ENCODE data around the gene LUM. TPM values are rescaled to one million over a fixed set of nuclear protein-coding genes. Genes with fewer than 3 reads are reported as not detected.

LUM gene
- total RNA-seq, 4 donors from 2014 or later, result 1.3 to 12.7 (median 5.9) TPM

DNA sequence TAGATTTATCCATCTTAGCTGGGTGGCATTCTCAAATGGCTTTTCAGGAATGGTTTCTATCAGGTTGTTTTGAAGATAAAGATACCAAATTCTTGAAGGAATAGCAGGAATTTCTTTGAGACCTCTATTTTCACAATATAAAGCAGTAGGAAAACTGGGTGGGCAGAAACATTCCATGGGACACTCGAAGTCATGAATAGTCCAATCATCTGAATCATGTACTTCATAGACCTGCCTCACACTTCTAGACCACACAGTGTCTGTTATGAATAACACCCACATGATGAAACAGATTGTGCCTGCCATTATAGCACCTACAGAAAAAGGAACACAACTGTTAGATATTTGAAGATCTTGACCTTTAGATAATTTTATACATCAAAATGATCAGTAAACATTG lies 55.3 kb downstream of the LUM start:
- TF ChIP-seq POLR2A (IDR thresholded peaks at IDR 0.05), result no peak
- TF ChIP-seq, protein P1, sequence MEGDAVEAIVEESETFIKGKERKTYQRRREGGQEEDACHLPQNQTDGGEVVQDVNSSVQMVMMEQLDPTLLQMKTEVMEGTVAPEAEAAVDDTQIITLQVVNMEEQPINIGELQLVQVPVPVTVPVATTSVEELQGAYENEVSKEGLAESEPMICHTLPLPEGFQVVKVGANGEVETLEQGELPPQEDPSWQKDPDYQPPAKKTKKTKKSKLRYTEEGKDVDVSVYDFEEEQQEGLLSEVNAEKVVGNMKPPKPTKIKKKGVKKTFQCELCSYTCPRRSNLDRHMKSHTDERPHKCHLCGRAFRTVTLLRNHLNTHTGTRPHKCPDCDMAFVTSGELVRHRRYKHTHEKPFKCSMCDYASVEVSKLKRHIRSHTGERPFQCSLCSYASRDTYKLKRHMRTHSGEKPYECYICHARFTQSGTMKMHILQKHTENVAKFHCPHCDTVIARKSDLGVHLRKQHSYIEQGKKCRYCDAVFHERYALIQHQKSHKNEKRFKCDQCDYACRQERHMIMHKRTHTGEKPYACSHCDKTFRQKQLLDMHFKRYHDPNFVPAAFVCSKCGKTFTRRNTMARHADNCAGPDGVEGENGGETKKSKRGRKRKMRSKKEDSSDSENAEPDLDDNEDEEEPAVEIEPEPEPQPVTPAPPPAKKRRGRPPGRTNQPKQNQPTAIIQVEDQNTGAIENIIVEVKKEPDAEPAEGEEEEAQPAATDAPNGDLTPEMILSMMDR (IDR thresholded peaks at IDR 0.05 in 4 of 5, conservative IDR thresholded peaks at IDR 0.05 in 1 of 5), result no peak
- H3K9me3 ChIP-seq, result no peaks in the 10 kb centered on the region
- DNase-seq (no peak), ATAC-seq (no peak)
- no peak overlapping the region for H3K27ac ChIP-seq
- H3K4me1 ChIP-seq, result no peaks in the 10 kb centered on the region
- H3K4me3 ChIP-seq, result no peak overlapping the region
- no peaks in the 10 kb centered on the region for H3K36me3 ChIP-seq
- in situ Hi-C loops (cut with MboI; ENCODE audit: low sequenced_read_pairs in 4 of 4) (no loop called here), intact Hi-C loops (cut with DNase I; ENCODE audit: low total_unique reads) (no loop called here)
- no peaks in the 10 kb centered on the region for H3K27me3 ChIP-seq

DNA sequence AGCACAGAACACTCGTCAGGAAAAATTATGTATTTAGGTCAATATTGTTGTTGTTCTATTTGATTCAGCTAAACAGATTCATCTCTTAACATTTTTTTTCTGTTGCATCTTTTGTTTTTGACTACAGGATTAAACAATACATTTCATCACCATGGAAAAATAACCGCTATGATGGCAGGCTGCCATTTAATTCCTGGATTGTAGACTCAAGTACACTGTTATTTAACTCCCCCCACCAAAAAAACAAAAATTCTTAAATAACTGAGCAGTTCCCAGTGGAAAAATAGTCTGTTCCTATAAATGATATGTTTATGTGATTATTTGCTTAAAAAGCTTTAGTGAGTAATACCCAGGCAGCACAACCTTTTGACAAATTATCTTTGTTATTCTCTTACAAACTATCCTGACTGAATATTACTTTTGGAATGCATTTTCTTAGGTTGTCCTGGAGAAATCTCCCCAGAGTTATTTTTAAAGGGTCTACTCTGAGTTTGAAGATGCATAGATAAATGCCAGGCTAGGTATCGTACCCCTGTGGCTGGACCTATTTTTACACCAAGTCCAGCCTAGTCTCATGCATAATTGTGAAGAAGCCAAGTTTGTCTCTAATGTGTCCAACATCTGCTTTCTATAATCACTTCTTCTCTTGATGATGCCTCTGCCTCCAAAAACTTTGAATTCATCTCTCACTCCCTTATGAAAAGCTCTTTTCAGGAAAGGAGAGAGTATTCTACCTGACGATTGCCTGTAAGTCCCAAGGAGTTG lies 57.2 kb downstream of the LUM start:
- H3K27ac ChIP-seq, result no peak overlapping the region
- DNase-seq, result no peak

More for the DNA sequence above, 57.2 kb downstream of the LUM start:
- no peaks in the 10 kb centered on the region for H3K4me1 ChIP-seq
- H3K9me3 ChIP-seq, result no peaks in the 10 kb centered on the region
- no peak for ATAC-seq
- no peak overlapping the region for H3K4me3 ChIP-seq
- no peaks in the 10 kb centered on the region for H3K27me3 ChIP-seq
- in situ Hi-C loops (cut with MboI; ENCODE audit: low sequenced_read_pairs in 4 of 4), result no loop called here
- TF ChIP-seq, protein P1 (IDR thresholded peaks at IDR 0.05 in 4 of 5, conservative IDR thresholded peaks at IDR 0.05 in 1 of 5), result no peak
- no peak for TF ChIP-seq POLR2A (IDR thresholded peaks at IDR 0.05)
- intact Hi-C loops (cut with DNase I; ENCODE audit: low total_unique reads), result no loop called here
- H3K36me3 ChIP-seq, result no peaks in the 10 kb centered on the region

Other genes with a start within 250 kb of the LUM start
- gene CCER1, start 156.3 kb downstream of the LUM start, total RNA-seq, result not detected
- not detected for gene EPYC, start 106.5 kb downstream of the LUM start, total RNA-seq
- gene KERA, start 53.5 kb downstream of the LUM start, total RNA-seq, result under 1 TPM in 1 of 4 donors, not detected in 3; 0.73 TPM
- 100 to 1,000 TPM; 346 to 674 (median 611) TPM for gene DCN, start 71.3 kb upstream of the LUM start, total RNA-seq

Measured in gastrocnemius medialis (tissue), 4 donors.